ENCODE data around the gene CLDN10. TPM values are rescaled to one million over a fixed set of nuclear protein-coding genes. Genes with fewer than 3 reads are reported as not detected.
"Not testable (repeated sequence)": the region's sequence is repeated elsewhere in the genome, so short reads cannot be mapped to it uniquely, and the experiment has no call there.

CLDN10 gene
- total and polyA plus RNA-seq, 3 experiments from 2014 or later = not detected

DNA sequence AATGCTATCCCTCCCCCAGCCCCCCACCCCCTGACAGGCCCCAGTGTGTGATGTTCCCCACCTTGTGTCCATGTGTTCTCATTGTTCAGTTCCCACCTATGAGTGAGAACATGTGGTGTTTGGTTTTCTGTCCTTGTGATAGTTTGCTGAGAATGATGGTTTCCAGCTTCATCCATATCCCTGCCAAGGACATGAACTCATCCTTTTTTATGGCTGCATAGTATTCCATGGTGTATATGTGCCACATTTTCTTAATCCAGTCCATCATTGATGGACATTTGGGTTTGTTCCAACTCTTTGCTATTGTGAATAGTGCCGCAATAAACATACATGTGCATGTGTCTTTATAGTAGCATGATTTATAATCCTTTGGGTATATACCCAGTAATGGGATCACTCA lies 13.2 kb downstream of the CLDN10 start:
- H3K27me3 ChIP-seq (ENCODE audit: insufficient read depth, low read length, poor library complexity, severe bottlenecking); H3K36me3 Mint-ChIP-seq; H3K9me3 Mint-ChIP-seq; H3K4me3 ChIP-seq (ENCODE audit: low read length); H3K4me3 Mint-ChIP-seq; H3K36me3 ChIP-seq (ENCODE audit: insufficient read depth, low read length); H3K4me1 ChIP-seq (ENCODE audit: insufficient read depth, low read length); DNase-seq; POLR2A ChIA-PET; H3K9me3 ChIP-seq (ENCODE audit: low read length); H3K4me1 Mint-ChIP-seq; H3K27ac ChIP-seq (ENCODE audit: low read depth, low read length); H3K27ac Mint-ChIP-seq; CTCF ChIA-PET: not testable (repeated sequence)
- H3K27me3 Mint-ChIP-seq = peaks cover 0 to 30% of the 10 kb centered on the region in 2 donors

- ChIA-PET POLR2A (no interaction called here), CTCF (no interaction called here)
- Histone ChIP-seq H3K4me3 (ENCODE audit: low read length) (no peak overlapping the region), H3K4me1 (ENCODE audit: insufficient read depth, low read length) (no peaks in the 10 kb centered on the region), H3K36me3 (ENCODE audit: insufficient read depth, low read length) (no peaks in the 10 kb centered on the region), H3K27me3 (ENCODE audit: insufficient read depth, low read length, poor library complexity, severe bottlenecking) (no peaks in the 10 kb centered on the region), H3K9me3 (ENCODE audit: low read length) (no peaks in the 10 kb centered on the region), H3K27ac (ENCODE audit: low read depth, low read length) (no peak overlapping the region)
- no peak overlapping the region for H3K27ac Mint-ChIP-seq
- DNase-seq = no peak
- H3K36me3 Mint-ChIP-seq = no peaks in the 10 kb centered on the region
- peaks cover 0 to 47% of the 10 kb centered on the region in 2 donors for H3K27me3 Mint-ChIP-seq
- no peak overlapping the region for H3K4me3 Mint-ChIP-seq
- peaks cover 0 to 5% (median 2%) of the 10 kb centered on the region in 5 donors for H3K9me3 Mint-ChIP-seq
- no peaks in the 10 kb centered on the region for H3K4me1 Mint-ChIP-seq
Observed at GRCh38 chr13:95568131-95568530, 15.6 kb downstream of the CLDN10 start.

DNA sequence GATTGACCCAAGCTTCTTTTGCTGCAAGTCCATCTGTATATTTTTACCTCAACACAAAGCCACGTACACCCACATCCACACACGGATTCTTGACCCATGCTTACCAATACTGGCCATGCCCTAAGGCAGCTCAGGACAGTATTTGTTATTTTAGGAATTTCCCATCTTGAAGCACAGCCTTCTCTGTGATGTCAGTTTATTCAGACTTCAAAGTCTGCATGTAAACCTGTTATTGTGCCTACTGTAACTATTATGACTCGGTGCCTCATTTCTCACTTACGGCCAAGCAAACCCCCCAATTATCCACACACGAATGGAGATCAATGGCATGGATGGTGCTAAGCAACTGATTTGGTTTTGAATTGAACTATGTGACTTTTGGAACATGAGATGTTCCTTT lies 17.5 kb downstream of the CLDN10 start:
- H3K27me3 Mint-ChIP-seq = peaks cover 0 to 56% of the 10 kb centered on the region in 2 donors
- H3K9me3 Mint-ChIP-seq = peaks cover 0 to 5% (median 2%) of the 10 kb centered on the region in 5 donors
- H3K4me1 Mint-ChIP-seq = no peaks in the 10 kb centered on the region
- H3K36me3 Mint-ChIP-seq = no peaks in the 10 kb centered on the region
- H3K4me3 Mint-ChIP-seq = no peak overlapping the region
- no peak overlapping the region for H3K27ac Mint-ChIP-seq
- CTCF ChIA-PET = no interaction called here
- Histone ChIP-seq H3K4me3 (ENCODE audit: low read length) (no peak overlapping the region), H3K27ac (ENCODE audit: low read depth, low read length) (no peak overlapping the region), H3K4me1 (ENCODE audit: insufficient read depth, low read length) (no peaks in the 10 kb centered on the region), H3K36me3 (ENCODE audit: insufficient read depth, low read length) (no peaks in the 10 kb centered on the region), H3K9me3 (ENCODE audit: low read length) (no peaks in the 10 kb centered on the region), H3K27me3 (ENCODE audit: insufficient read depth, low read length, poor library complexity, severe bottlenecking) (no peaks in the 10 kb centered on the region)
- POLR2A ChIA-PET = no interaction called here
- no peak for DNase-seq

- ChIA-PET POLR2A (no interaction called here), CTCF (no interaction called here)
- Mint-ChIP-seq H3K27ac (no peak overlapping the region), H3K27me3 (peaks cover 0 to 62% of the 10 kb centered on the region in 2 donors), H3K9me3 (peaks cover 0 to 2% (median 0%) of the 10 kb centered on the region in 5 donors), H3K36me3 (no peaks in the 10 kb centered on the region), H3K4me3 (no peak overlapping the region), H3K4me1 (no peaks in the 10 kb centered on the region)
- no peak for DNase-seq
- H3K27me3 ChIP-seq (ENCODE audit: insufficient read depth, low read length, poor library complexity, severe bottlenecking) = no peaks in the 10 kb centered on the region
- no peak overlapping the region for H3K4me3 ChIP-seq (ENCODE audit: low read length)
- no peaks in the 10 kb centered on the region for H3K36me3 ChIP-seq (ENCODE audit: insufficient read depth, low read length)
- no peaks in the 10 kb centered on the region for H3K4me1 ChIP-seq (ENCODE audit: insufficient read depth, low read length)
- no peaks in the 10 kb centered on the region for H3K9me3 ChIP-seq (ENCODE audit: low read length)
- H3K27ac ChIP-seq (ENCODE audit: low read depth, low read length) = no peak overlapping the region
Observed at GRCh38 chr13:95571941-95572340, 19.4 kb downstream of the CLDN10 start.

DNA sequence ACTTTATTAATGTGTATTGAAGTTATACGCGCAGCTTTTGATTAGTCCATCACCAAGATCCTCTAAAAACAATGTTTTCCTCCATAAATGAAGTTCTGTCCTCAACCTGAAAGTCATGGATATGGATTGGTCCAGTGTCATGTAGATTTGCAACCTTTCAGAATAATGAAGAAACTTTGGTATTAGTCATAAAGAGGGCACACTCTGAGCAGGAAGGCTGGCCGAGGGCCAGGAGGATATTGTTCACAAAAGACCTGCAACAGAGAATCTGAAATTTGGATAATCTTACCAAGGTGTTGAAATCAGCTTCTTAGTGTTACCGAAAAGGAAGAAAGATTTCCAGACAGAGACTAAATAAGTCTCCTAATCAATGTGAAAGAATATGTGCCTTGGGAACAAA lies 20.7 kb downstream of the CLDN10 start:
- H3K27ac Mint-ChIP-seq = no peak overlapping the region
- Histone ChIP-seq H3K27me3 (ENCODE audit: insufficient read depth, low read length, poor library complexity, severe bottlenecking) (no peaks in the 10 kb centered on the region), H3K27ac (ENCODE audit: low read depth, low read length) (no peak overlapping the region), H3K4me3 (ENCODE audit: low read length) (no peak overlapping the region), H3K9me3 (ENCODE audit: low read length) (no peaks in the 10 kb centered on the region), H3K4me1 (ENCODE audit: insufficient read depth, low read length) (no peaks in the 10 kb centered on the region), H3K36me3 (ENCODE audit: insufficient read depth, low read length) (no peaks in the 10 kb centered on the region)
- ChIA-PET CTCF (no interaction called here), POLR2A (no interaction called here)
- no peaks in the 10 kb centered on the region for H3K9me3 Mint-ChIP-seq
- no peaks in the 10 kb centered on the region for H3K4me1 Mint-ChIP-seq
- no peaks in the 10 kb centered on the region for H3K36me3 Mint-ChIP-seq
- H3K4me3 Mint-ChIP-seq = no peak overlapping the region
- DNase-seq = no peak
- H3K27me3 Mint-ChIP-seq = peaks cover 0 to 61% of the 10 kb centered on the region in 2 donors

GRCh38 chr13:95579303-95579702 lies 26.8 kb downstream of the CLDN10 start:
- ChIA-PET POLR2A (no interaction called here), CTCF (no interaction called here)
- H3K27ac Mint-ChIP-seq = no peak overlapping the region
- Histone ChIP-seq H3K4me3 (ENCODE audit: low read length) (no peak overlapping the region), H3K4me1 (ENCODE audit: insufficient read depth, low read length) (no peaks in the 10 kb centered on the region), H3K9me3 (ENCODE audit: low read length) (no peaks in the 10 kb centered on the region), H3K36me3 (ENCODE audit: insufficient read depth, low read length) (no peaks in the 10 kb centered on the region), H3K27me3 (ENCODE audit: insufficient read depth, low read length, poor library complexity, severe bottlenecking) (no peaks in the 10 kb centered on the region), H3K27ac (ENCODE audit: low read depth, low read length) (no peak overlapping the region)
- peaks cover 0 to 46% of the 10 kb centered on the region in 2 donors for H3K27me3 Mint-ChIP-seq
- no peaks in the 10 kb centered on the region for H3K4me1 Mint-ChIP-seq
- H3K36me3 Mint-ChIP-seq = no peaks in the 10 kb centered on the region
- no peak overlapping the region for H3K4me3 Mint-ChIP-seq
- no peaks in the 10 kb centered on the region for H3K9me3 Mint-ChIP-seq
- DNase-seq = no peak

DNA sequence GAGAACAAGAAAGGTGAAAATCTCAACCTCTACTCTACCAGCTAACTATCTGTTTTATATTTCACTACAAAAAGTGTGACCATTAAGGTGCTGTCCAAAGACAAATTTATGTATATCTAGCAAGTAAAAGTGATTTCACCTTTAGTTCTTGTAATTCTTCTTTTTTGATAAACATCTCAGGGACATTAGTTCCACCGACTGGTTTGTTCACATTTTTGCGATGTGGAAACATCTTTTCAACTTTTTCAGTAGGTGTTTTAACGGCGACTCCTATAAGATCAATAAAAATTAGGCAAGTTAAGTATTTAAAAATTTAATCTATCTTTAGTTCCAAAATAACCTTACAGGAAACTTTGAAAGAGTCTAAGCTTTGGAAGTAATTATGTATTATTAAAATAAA lies 33.3 kb downstream of the CLDN10 start:
- Histone ChIP-seq H3K27ac (ENCODE audit: low read depth, low read length) (no peak overlapping the region), H3K36me3 (ENCODE audit: insufficient read depth, low read length) (no peaks in the 10 kb centered on the region), H3K4me1 (ENCODE audit: insufficient read depth, low read length) (no peaks in the 10 kb centered on the region), H3K4me3 (ENCODE audit: low read length) (no peak overlapping the region), H3K27me3 (ENCODE audit: insufficient read depth, low read length, poor library complexity, severe bottlenecking) (no peaks in the 10 kb centered on the region), H3K9me3 (ENCODE audit: low read length) (no peaks in the 10 kb centered on the region)
- DNase-seq = no peak
- Mint-ChIP-seq H3K36me3 (no peaks in the 10 kb centered on the region), H3K4me1 (no peaks in the 10 kb centered on the region), H3K27me3 (peaks cover 6 to 24% of the 10 kb centered on the region in 2 donors), H3K4me3 (no peak overlapping the region), H3K9me3 (no peaks in the 10 kb centered on the region), H3K27ac (no peak overlapping the region)
- ChIA-PET CTCF (no interaction called here), POLR2A (no interaction called here)

GRCh38 chr13:95588134-95588533 lies 35.6 kb downstream of the CLDN10 start:
- Histone ChIP-seq H3K36me3 (ENCODE audit: insufficient read depth, low read length) (no peaks in the 10 kb centered on the region), H3K27ac (ENCODE audit: low read depth, low read length) (no peak overlapping the region), H3K9me3 (ENCODE audit: low read length) (no peaks in the 10 kb centered on the region), H3K4me1 (ENCODE audit: insufficient read depth, low read length) (no peaks in the 10 kb centered on the region), H3K27me3 (ENCODE audit: insufficient read depth, low read length, poor library complexity, severe bottlenecking) (no peaks in the 10 kb centered on the region), H3K4me3 (ENCODE audit: low read length) (no peak overlapping the region)
- Mint-ChIP-seq H3K9me3 (no peaks in the 10 kb centered on the region), H3K4me1 (no peaks in the 10 kb centered on the region), H3K27ac (no peak overlapping the region), H3K27me3 (peaks cover 11 to 25% of the 10 kb centered on the region in 2 donors), H3K4me3 (no peak overlapping the region), H3K36me3 (no peaks in the 10 kb centered on the region)
- ChIA-PET CTCF (no interaction called here), POLR2A (no interaction called here)
- no peak for DNase-seq

- no peaks in the 10 kb centered on the region for H3K36me3 Mint-ChIP-seq
- ChIA-PET POLR2A (no interaction called here), CTCF (no interaction called here)
- Histone ChIP-seq H3K4me1 (ENCODE audit: insufficient read depth, low read length) (no peaks in the 10 kb centered on the region), H3K36me3 (ENCODE audit: insufficient read depth, low read length) (no peaks in the 10 kb centered on the region), H3K4me3 (ENCODE audit: low read length) (no peak overlapping the region), H3K9me3 (ENCODE audit: low read length) (no peaks in the 10 kb centered on the region), H3K27ac (ENCODE audit: low read depth, low read length) (no peak overlapping the region), H3K27me3 (ENCODE audit: insufficient read depth, low read length, poor library complexity, severe bottlenecking) (no peaks in the 10 kb centered on the region)
- H3K4me1 Mint-ChIP-seq = no peaks in the 10 kb centered on the region
- H3K27ac Mint-ChIP-seq = no peak overlapping the region
- DNase-seq = no peak
- peaks cover 11 to 29% of the 10 kb centered on the region in 2 donors for H3K27me3 Mint-ChIP-seq
- no peak overlapping the region for H3K4me3 Mint-ChIP-seq
- H3K9me3 Mint-ChIP-seq = no peaks in the 10 kb centered on the region
Observed at GRCh38 chr13:95588721-95589120, 36.2 kb downstream of the CLDN10 start.

Data from CD8-positive, alpha-beta memory T cell (primary cell).